ENCODE data around the gene ZFR2. TPM values are rescaled to one million over a fixed set of nuclear protein-coding genes. Genes with fewer than 3 reads are reported as not detected.
"Not testable (repeated sequence)": the region's sequence is repeated elsewhere in the genome, so short reads cannot be mapped to it uniquely, and the experiment has no call there.

ZFR2 gene
- polyA plus RNA-seq, 1 donor: not detected

GRCh38 chr19:3770136-3770999 lies 98.5 kb downstream of the ZFR2 start:
- DNase-seq: no peak

- DNase-seq: no peak
These were observed 99.3 kb downstream of the ZFR2 start for GRCh38 chr19:3769494-3769893.

- DNase-seq: no peak
These were observed 100.1 kb downstream of the ZFR2 start for GRCh38 chr19:3768748-3769099.

GRCh38 chr19:3768015-3768747 lies 100.7 kb downstream of the ZFR2 start:
- DNase-seq: no peak

- no peak for DNase-seq
These were observed 101.8 kb downstream of the ZFR2 start for GRCh38 chr19:3767050-3767449.

- DNase-seq: no peak
These were observed 102.3 kb downstream of the ZFR2 start for GRCh38 chr19:3766520-3766919.

GRCh38 chr19:3765757-3766156 lies 103.1 kb downstream of the ZFR2 start:
- not testable (repeated sequence) for DNase-seq

GRCh38 chr19:3765121-3765520 lies 103.7 kb downstream of the ZFR2 start:
- DNase-seq: no peak

- DNase-seq: peak; percentile 100
These were observed 106.1 kb downstream of the ZFR2 start, which contains the start of gene MRPL54 for GRCh38 chr19:3762501-3763459. Gene MRPL54 (plus strand): TSS chr19:3762682. CDS start chr19:3762701, 19 bp downstream.

GRCh38 chr19:3762130-3762473 lies 106.7 kb downstream of the ZFR2 start:
- no peak for DNase-seq

- DNase-seq: peak; percentile 92
These were observed 107.3 kb downstream of the ZFR2 start, which contains the start of gene APBA3 for GRCh38 chr19:3761382-3762129. Gene APBA3 (minus strand): TSS chr19:3761692. CDS start chr19:3760264, 1,428 bp downstream.

- DNase-seq: no peak
These were observed 107.9 kb downstream of the ZFR2 start for GRCh38 chr19:3760871-3761361.

- no peak for DNase-seq
These were observed 109.2 kb downstream of the ZFR2 start for GRCh38 chr19:3759482-3760254.

- not testable (repeated sequence) for DNase-seq
These were observed 110.5 kb downstream of the ZFR2 start for GRCh38 chr19:3758297-3758696.

- not testable (repeated sequence) for DNase-seq
These were observed 111.1 kb downstream of the ZFR2 start for GRCh38 chr19:3757705-3758104.

Other genes starting within 250 kb of the ZFR2 start
- 25.3 TPM for gene CACTIN, start 242.2 kb downstream of the ZFR2 start, polyA plus RNA-seq (ENCODE audit: insufficient read length)
- gene PIP5K1C, start 168.6 kb downstream of the ZFR2 start, polyA plus RNA-seq (ENCODE audit: insufficient read length): 22.4 TPM
- gene TJP3, start 160.7 kb downstream of the ZFR2 start, polyA plus RNA-seq (ENCODE audit: insufficient read length): not detected
- gene APBA3, start 107.3 kb downstream of the ZFR2 start, polyA plus RNA-seq (ENCODE audit: insufficient read length): 20.4 TPM
- gene MRPL54, start 106.4 kb downstream of the ZFR2 start, polyA plus RNA-seq (ENCODE audit: insufficient read length): 27.5 TPM
- gene RAX2, start 96.8 kb downstream of the ZFR2 start, polyA plus RNA-seq (ENCODE audit: insufficient read length): not detected
- gene MATK, start 82.7 kb downstream of the ZFR2 start, polyA plus RNA-seq (ENCODE audit: insufficient read length): 2.7 TPM
- gene ATCAY, start 11.6 kb upstream of the ZFR2 start, polyA plus RNA-seq (ENCODE audit: insufficient read length): 1.8 TPM
- gene NMRK2, start 64.0 kb upstream of the ZFR2 start, polyA plus RNA-seq (ENCODE audit: insufficient read length): 298 TPM
- gene DAPK3, start 102.1 kb upstream of the ZFR2 start, polyA plus RNA-seq (ENCODE audit: insufficient read length): 97.3 TPM
- gene EEF2, start 116.4 kb upstream of the ZFR2 start, polyA plus RNA-seq (ENCODE audit: insufficient read length): 2,964 TPM
- 27.5 TPM for gene PIAS4, start 138.7 kb upstream of the ZFR2 start, polyA plus RNA-seq (ENCODE audit: insufficient read length)
- gene ZBTB7A, start 197.9 kb upstream of the ZFR2 start, polyA plus RNA-seq (ENCODE audit: insufficient read length): 10.7 TPM